ENCODE measurements around the gene CCND3. TPM values are rescaled to one million over a fixed set of nuclear protein-coding genes. Genes with fewer than 3 reads are reported as not detected.

Gene CCND3
- total RNA-seq, 1 donor from 2014 or later, result 491 TPM

DNA sequence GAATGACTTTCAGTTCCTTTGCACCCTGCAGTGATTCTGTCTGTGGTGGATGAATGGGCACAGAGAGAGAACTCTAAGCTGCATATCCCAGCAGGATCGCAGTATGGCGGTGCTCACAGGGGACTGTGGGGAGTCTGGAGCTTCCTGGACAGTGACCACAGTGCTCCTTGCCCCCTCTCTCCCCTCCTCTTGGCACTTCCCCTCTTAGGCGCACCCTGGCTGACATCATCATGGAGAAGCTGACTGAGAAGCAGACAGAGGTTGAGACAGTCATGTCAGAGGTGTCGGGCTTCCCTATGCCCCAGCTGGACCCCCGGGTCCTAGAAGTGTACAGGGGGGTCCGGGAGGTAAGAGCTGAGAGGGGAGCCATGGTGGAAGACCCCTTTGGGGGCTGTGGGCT, 11.7 kb downstream of the CCND3 start:
- Mint-ChIP-seq H3K36me3 (ENCODE audit: low read depth) (peaks cover 66% of the 10 kb centered on the region), H3K4me3 (no peak overlapping the region), H3K27me3 (no peaks in the 10 kb centered on the region), H3K4me1 (peaks cover 36% of the 10 kb centered on the region), H3K27ac (no peak overlapping the region), H3K9me3 (no peaks in the 10 kb centered on the region)
- DNase-seq, result no peak
- intact Hi-C loops (cut with micrococcal nuclease), result no loop called here

DNA sequence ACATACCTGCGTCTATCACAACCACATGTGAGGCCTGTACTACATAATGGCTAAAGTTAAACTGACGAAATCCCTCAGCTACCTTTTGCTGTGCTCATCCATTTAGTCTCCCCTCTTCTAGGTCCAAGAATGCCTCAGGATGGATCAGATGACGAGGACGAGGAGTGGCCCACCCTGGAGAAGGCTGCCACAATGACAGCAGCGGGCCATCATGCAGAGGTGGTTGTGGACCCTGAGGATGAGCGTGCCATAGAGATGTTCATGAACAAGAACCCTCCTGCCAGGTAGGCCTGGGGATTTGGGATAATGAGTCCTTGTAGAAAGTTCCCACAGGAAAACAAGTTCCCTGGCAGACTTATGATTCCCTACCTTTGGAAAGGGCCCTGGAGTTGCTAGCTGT, 14.4 kb downstream of the CCND3 start:
- intact Hi-C loops (cut with micrococcal nuclease), result no loop called here

DNA sequence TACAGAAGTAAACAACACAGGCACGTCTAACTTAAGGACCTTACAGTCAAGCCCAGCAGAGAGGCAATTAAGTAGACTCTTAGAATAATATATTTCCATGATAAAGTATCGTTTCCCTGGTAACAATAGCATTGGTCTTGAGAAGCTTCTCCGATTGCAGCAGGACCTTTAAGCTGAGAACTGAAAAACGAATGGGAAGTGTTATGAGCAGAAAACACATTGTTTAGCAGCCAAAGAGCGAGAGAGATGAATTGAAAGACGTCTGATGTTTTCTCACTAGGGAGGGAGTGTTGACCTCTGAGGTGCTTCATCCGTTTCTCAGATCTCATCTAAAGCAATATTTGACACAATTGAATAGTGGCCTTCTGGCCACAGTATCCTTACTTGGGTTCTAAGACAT, 19.5 kb downstream of the CCND3 start:
- no peak for DNase-seq
- H3K4me3 Mint-ChIP-seq, result peak overlapping the region; percentile 100
- peak overlapping the region; percentile 98 for H3K27ac Mint-ChIP-seq
- H3K36me3 Mint-ChIP-seq (ENCODE audit: low read depth), result peaks cover 33% of the 10 kb centered on the region
- no peaks in the 10 kb centered on the region for H3K27me3 Mint-ChIP-seq
- intact Hi-C loops (cut with micrococcal nuclease), result loop anchor here (5.0 kb wide), 1 partner anchor 295 kb away; the partner anchor contains the start of gene MRPS10
- peaks cover 51% of the 10 kb centered on the region for H3K4me1 Mint-ChIP-seq
- H3K9me3 Mint-ChIP-seq, result no peaks in the 10 kb centered on the region

More for the DNA sequence above, 14.4 kb downstream of the CCND3 start:
- no peak for DNase-seq
- Mint-ChIP-seq H3K4me3 (no peak overlapping the region), H3K9me3 (no peaks in the 10 kb centered on the region), H3K36me3 (ENCODE audit: low read depth) (peaks cover 69% of the 10 kb centered on the region), H3K27ac (no peak overlapping the region), H3K27me3 (no peaks in the 10 kb centered on the region), H3K4me1 (peaks cover 43% of the 10 kb centered on the region)

DNA sequence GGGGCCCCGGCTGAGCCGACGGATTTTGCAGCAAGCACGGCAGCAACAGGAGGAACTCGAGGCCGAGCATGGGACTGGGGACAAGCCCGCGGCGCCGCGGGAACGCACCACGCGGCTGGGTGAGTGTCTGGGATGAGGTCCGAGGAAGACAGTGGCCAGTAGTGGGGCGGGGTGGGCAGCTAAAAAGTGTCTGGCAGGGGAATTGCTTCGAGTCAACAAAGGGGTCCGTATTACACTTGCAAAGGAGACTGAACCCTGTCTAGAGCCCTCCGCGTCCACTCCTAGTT, 20.0 kb downstream of the CCND3 start:
- no peak for DNase-seq
- peaks cover 49% of the 10 kb centered on the region for H3K4me1 Mint-ChIP-seq

DNA sequence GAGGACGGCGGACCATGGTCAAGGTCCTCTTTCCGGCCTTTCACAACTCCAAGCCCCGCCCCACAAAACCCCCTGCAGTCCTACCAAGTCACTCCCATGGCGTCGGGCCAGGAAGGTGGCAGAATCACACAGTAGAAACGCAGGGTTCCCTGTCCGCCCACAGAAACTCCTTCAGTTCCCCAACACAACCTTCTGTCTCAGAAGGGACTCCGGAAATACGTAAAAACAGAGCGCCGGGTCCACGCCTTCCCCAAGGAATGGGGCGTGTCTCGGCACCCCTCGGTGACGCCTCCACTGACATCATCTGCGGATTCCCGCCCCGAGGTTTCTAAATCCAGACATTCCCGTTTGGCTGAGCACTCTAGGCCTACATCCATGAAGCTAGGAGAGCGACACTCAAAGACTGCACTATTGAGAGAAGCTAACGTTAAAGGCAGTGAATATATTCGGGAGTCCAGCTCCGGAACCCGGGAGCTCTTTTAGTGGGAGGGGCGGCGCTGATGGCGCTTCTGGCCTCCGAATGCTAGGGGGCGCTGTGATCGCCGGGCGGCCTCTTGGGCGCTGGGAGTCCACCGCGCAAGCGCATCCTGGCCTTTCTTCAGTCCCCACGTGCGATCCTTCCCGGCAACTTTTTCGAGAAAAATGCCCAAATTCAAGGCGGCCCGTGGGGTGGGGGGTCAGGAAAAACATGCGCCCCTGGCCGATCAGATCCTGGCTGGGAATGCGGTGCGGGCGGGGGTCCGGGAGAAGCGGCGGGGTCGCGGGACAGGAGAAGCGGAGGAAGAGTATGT, 20.5 kb downstream of the CCND3 start, which contains the start of the genes BYSL and MED20:
Gene BYSL (plus strand): TSS at position 579 of the 791 bp plus-strand sequence. CDS start 64 bp downstream, at position 643.
Gene MED20 (minus strand): TSS at position 219 of the 791 bp plus-strand sequence. CDS start 121 bp downstream, at position 98.
- H3K4me3 Mint-ChIP-seq, result peak within 1 kb of the TSS; percentile 100
- H3K27me3 Mint-ChIP-seq, result no peaks in the 10 kb centered on the region
- H3K4me1 Mint-ChIP-seq, result peaks cover 49% of the 10 kb centered on the region
- H3K27ac Mint-ChIP-seq, result peak within 1 kb of the TSS; percentile 98
- H3K36me3 Mint-ChIP-seq (ENCODE audit: low read depth), result peaks cover 34% of the 10 kb centered on the region
- DNase-seq, result peak; percentile 99
- H3K9me3 Mint-ChIP-seq, result no peaks in the 10 kb centered on the region
- intact Hi-C loops (cut with micrococcal nuclease), result loop anchor here (1.0 to 5.0 kb wide), 12 partner anchors 15 to 848 kb away; partner anchors contain the start of genes CCND3, MRPS10, NFYA and OARD1

More for the DNA sequence above, 20.0 kb downstream of the CCND3 start:
- Mint-ChIP-seq H3K9me3 (no peaks in the 10 kb centered on the region), H3K27ac (peak overlapping the region; percentile 98), H3K4me3 (peak overlapping the region; percentile 100), H3K36me3 (ENCODE audit: low read depth) (peaks cover 32% of the 10 kb centered on the region), H3K27me3 (no peaks in the 10 kb centered on the region)
- intact Hi-C loops (cut with micrococcal nuclease), result loop anchor here (1.0 to 5.0 kb wide), 11 partner anchors 15 to 849 kb away; partner anchors contain the start of genes CCND3, MRPS10, NFYA and OARD1

DNA sequence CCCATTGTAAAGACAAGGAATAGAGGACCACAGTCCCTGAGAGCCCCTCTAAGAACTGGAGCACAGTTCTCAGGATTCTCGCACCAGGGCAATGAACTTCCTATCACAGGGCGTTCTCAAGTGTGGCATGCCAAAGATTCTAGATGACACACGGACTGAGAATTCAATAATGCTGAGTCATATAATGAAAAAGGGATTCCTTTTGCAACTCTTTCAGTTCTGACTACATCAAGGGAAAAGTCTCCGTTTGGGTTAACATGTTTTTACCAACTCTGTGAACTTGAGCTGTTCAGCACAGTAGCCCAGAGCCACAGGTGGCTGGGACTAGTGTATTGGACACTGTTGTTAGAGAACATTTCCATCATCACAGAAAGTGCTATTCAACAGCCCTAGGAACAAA, 24.1 kb downstream of the CCND3 start:
- H3K9me3 Mint-ChIP-seq, result no peaks in the 10 kb centered on the region
- peak overlapping the region; percentile 32 for H3K4me3 Mint-ChIP-seq
- H3K27me3 Mint-ChIP-seq, result no peaks in the 10 kb centered on the region
- H3K36me3 Mint-ChIP-seq (ENCODE audit: low read depth), result peaks cover 30% of the 10 kb centered on the region
- intact Hi-C loops (cut with micrococcal nuclease), result no loop called here
- no peak for DNase-seq
- peak overlapping the region; percentile 82 for H3K27ac Mint-ChIP-seq
- H3K4me1 Mint-ChIP-seq, result peaks cover 41% of the 10 kb centered on the region

DNA sequence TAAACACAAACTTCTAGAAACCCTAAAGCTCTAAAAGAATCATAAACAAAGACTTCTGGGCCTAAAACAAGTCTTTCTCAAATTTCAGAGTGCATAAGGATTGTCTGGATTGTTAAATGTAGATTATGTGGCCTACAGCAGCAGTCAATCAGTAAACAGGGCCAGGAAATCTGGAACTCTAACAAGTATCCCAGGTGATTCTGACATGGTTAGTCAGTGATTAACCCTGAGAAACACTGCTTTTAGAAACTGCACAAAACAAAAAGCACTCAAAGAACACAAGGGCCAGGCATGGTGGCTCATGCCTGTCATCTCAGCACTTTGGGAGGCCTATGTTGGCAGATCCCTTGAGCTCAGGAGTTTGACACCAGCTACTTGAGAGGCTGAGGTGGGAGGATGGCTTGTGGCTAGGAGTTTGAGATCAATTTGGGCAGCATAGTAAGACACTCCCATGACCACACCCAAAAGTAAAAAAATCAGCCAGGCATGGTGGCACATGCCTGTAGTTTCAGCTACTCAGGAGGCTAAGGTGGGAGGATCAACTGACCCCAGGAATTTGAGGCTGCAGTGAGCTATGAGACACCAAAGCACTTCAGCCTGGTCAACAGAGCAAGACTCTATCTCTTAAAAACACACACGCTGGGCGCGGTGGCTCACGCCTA, 26.6 kb downstream of the CCND3 start:
- Mint-ChIP-seq H3K4me3 (no peak overlapping the region), H3K27ac (peak overlapping the region; percentile 36), H3K36me3 (ENCODE audit: low read depth) (peaks cover 31% of the 10 kb centered on the region), H3K9me3 (no peaks in the 10 kb centered on the region), H3K27me3 (no peaks in the 10 kb centered on the region), H3K4me1 (peaks cover 33% of the 10 kb centered on the region)
- DNase-seq, result no peak
- intact Hi-C loops (cut with micrococcal nuclease), result no loop called here

DNA sequence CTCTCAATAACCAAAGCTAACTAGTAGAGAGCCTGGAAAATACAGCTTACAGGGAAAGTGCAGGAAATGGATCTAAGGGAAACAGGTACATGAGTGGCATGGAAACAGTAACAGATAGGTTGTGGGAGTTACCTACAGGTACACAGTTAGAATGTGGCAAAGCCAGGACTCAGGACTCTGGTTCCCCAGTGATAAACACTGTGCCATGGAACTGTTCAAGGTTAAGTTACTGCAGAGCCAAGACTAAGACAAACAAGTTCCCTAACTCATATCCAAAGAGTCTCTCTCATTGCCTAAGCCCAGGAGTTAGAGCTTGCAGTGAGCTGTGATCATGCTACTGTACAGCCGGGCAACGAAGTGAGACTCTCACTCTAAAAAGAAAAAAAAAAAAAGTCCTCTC, 27.3 kb downstream of the CCND3 start:
- no peak for DNase-seq
- no peaks in the 10 kb centered on the region for H3K27me3 Mint-ChIP-seq
- H3K4me1 Mint-ChIP-seq, result peaks cover 26% of the 10 kb centered on the region
- no peak overlapping the region for H3K27ac Mint-ChIP-seq
- no peak overlapping the region for H3K4me3 Mint-ChIP-seq
- no peaks in the 10 kb centered on the region for H3K9me3 Mint-ChIP-seq
- intact Hi-C loops (cut with micrococcal nuclease), result no loop called here
- H3K36me3 Mint-ChIP-seq (ENCODE audit: low read depth), result peaks cover 32% of the 10 kb centered on the region

DNA sequence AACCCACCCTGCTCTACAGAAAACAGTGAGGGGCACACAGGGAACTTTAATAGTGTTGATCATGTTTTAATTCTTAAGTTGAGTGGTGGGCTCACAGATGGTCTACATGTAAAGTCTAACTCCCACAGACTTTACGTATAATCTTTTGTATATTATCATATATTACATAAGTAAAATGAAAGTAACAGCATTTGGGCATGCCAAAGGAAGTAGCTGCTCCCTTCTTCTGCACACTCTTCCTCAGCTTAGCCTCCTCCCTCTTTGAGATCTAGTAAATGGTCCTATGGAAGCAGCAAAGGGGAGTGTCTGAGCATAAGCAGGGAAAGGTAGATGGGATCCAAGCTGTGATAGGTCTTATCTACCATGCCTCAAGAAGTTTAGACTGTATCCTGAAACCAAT, 31.9 kb downstream of the CCND3 start:
- intact Hi-C loops (cut with micrococcal nuclease), result no loop called here
- H3K27ac Mint-ChIP-seq, result peak overlapping the region; percentile 21
- H3K4me3 Mint-ChIP-seq, result no peak overlapping the region
- no peaks in the 10 kb centered on the region for H3K9me3 Mint-ChIP-seq
- peaks cover 22% of the 10 kb centered on the region for H3K4me1 Mint-ChIP-seq
- peaks cover 46% of the 10 kb centered on the region for H3K36me3 Mint-ChIP-seq (ENCODE audit: low read depth)
- H3K27me3 Mint-ChIP-seq, result no peaks in the 10 kb centered on the region
- no peak for DNase-seq

DNA sequence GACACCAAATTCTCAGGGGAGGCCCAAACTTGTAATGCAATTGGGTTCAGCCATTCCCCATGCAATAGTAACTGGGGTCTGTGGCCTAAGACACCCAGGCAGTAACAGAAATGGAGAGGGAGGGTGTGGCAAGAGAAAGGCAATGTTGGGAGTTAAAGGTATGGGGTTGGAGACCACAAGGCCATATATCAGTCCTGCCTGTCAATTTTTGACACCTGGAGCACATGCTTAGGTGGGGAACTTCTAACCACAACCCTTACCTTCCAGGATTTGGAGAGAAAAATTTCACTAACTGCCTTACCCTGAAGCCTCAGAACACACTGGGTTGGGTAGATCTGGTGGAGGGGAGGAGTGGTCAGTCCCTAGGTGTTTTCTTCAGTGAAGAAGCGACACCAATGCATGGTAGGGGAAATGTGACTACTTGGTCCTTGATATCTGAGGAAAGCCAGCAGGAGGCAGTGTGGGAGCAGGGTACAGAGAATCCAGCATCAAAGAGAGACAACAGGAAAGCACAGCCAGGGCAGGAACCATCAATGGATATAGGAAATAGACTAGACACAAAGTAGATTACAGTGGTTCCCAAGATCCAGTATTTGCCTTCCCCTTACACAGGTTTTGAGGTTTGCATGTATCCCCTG, 39.6 kb downstream of the CCND3 start:
- Mint-ChIP-seq H3K9me3 (no peaks in the 10 kb centered on the region), H3K27ac (no peak overlapping the region), H3K36me3 (ENCODE audit: low read depth) (peaks cover 26% of the 10 kb centered on the region), H3K27me3 (no peaks in the 10 kb centered on the region), H3K4me1 (peaks cover 18% of the 10 kb centered on the region), H3K4me3 (no peak overlapping the region)
- intact Hi-C loops (cut with micrococcal nuclease), result loop anchor here (1.0 kb wide), 1 partner anchor 142 kb away; no protein-coding TSS in a partner anchor
- DNase-seq, result peak; percentile 87

DNA sequence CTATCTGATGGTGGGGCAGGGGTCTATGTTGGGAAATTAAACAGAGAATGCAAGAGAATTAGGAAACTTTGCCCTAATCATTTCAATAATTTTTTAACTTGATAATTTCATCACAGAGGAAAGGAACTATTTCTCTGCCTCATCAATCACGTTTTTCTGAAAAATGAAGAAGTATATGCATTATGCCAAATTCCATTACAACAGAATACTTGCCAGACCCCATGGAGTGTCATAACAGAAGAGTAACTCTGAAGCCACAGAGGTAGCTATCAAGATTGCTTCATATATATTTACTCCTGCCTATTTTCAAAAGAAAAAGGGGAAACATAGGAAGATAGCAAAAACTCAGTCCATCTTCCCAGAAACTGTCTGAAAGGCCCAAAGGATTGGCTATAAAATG, 40.7 kb downstream of the CCND3 start:
- intact Hi-C loops (cut with micrococcal nuclease), result no loop called here
- Mint-ChIP-seq H3K36me3 (ENCODE audit: low read depth) (peaks cover 17% of the 10 kb centered on the region), H3K4me3 (no peak overlapping the region), H3K9me3 (no peaks in the 10 kb centered on the region), H3K27me3 (no peaks in the 10 kb centered on the region), H3K4me1 (peaks cover 22% of the 10 kb centered on the region), H3K27ac (no peak overlapping the region)
- no peak for DNase-seq

DNA sequence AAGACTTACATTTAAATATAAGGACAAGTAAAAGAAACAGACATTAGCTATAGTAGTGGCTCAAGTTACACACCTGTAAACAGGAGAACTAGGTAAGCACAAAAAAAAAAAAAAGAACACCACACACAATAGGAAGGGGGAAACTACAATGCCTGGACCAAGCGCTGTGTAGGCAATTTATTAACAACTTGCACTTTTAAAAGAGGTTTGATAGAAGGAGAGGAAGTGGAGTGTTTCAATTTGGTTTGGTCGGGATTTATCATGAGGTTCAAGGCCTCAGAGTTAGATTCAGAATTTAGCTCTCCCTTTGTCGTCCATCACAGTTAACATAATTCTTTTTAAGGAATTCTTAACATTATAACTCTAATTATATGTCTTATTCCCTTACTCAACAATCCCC, 45.3 kb downstream of the CCND3 start:
- peaks cover 4% of the 10 kb centered on the region for H3K27me3 Mint-ChIP-seq
- H3K27ac Mint-ChIP-seq, result peak overlapping the region; percentile 90
- H3K36me3 Mint-ChIP-seq (ENCODE audit: low read depth), result peaks cover 5% of the 10 kb centered on the region
- peaks cover 12% of the 10 kb centered on the region for H3K4me1 Mint-ChIP-seq
- H3K4me3 Mint-ChIP-seq, result no peak overlapping the region
- DNase-seq, result no peak
- intact Hi-C loops (cut with micrococcal nuclease), result no loop called here
- no peaks in the 10 kb centered on the region for H3K9me3 Mint-ChIP-seq

DNA sequence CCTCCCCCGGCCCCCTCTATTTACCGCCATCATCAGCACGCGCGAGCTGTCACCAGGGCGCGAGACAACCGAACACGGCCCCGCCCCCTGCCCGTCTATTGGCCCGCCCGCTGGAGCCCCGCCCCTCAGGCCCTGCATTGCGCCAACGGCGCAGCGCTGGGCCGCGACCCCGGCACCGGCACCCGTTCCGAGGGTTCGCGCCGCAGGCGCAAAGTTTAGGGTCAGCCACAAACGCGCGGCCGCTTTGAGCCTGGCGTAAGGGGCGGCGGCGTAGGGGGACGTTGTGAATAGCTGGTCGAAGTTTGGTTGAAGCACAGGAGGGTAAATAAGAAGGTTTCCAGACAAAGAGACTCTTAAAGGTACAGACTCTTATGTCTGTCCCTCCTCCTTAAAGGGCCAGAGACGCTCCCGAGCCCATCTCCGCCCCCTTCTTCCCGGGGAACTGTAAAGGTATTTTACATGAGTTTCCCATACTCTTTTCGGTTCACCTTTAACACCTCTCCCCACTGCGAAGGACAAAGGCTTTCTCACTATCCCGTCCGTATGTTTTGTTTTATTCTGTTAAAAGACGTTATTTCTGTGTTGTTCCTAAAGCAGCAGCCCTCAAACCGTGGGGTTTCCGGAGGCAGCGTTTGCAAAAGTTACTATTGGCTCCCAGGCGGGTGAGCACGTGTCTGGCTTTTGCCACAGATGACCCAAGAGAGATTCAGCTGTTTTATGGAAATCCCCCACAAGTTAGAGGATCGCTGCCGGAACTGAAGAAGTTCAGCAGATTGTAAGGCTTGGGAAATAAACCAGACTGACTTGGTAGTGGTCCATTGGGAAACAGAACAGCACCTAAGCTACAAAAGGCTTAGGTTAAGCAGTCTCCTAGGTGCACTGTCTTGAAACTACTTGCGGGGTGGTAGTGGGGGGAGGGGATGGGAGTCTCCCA, 46.0 kb downstream of the CCND3 start, which contains the start of gene USP49:
Gene USP49 (minus strand): TSS at position 76 of the 934 bp plus-strand sequence. CDS start 88,392 bp downstream, outside the sequence.
- intact Hi-C loops (cut with micrococcal nuclease), result loop anchor here (1.0 to 2.0 kb wide), 4 partner anchors 26 to 149 kb away; partner anchors contain the start of genes BYSL, MED20 and TOMM6
- peak within 1 kb of the TSS; percentile 90 for H3K27ac Mint-ChIP-seq
- peaks cover 12% of the 10 kb centered on the region for H3K4me1 Mint-ChIP-seq
- H3K27me3 Mint-ChIP-seq, result peaks cover 4% of the 10 kb centered on the region
- H3K36me3 Mint-ChIP-seq (ENCODE audit: low read depth), result peaks cover 8% of the 10 kb centered on the region
- no peak within 1 kb of the TSS for H3K4me3 Mint-ChIP-seq
- peak; percentile 97 for DNase-seq
- no peaks in the 10 kb centered on the region for H3K9me3 Mint-ChIP-seq
